ENCODE data around the gene BABAM2.
"Not testable (repeated sequence)": the region's sequence is repeated elsewhere in the genome, so short reads cannot be mapped to it uniquely, and the experiment has no call there.

Gene BABAM2

DNA sequence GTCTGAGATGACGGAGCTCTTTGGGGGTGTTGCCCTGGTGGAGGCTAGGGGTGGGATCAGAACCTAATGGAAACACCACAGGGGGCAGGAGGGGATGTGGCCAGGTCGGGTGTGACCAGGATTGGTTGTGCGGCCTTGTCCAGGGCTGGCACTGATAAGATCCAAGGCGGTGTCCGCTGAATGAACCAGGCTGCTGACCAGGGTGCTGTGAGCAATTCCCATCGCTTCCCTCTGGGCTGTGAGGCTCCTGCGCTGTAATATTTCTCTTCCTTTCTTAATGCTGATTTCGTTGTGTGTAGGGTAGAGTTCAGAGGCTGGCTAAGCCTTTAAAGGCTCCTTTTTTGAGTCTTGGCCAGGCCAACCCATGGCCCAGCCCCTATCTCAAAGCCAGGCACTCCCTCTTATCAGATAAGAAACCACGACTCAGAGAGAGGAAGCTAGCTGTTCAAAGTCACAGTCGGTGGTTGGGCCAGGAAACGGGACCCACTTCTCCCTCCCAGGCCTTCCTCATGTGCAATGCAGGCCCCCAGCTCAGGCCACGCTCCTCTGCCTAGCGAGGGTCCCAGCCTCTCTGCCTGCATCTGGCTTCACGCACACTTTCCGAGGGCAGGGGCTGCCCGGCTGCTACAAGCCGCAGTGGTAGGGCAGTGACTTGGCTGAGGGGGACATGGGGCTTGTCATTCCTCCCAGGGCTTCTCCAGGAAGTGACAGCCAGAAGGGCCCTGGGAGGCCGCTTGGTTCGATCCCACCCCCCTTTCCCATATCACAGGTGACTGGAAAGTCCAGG, 476.2 kb downstream of the BABAM2 start:
- peak; percentile 49 for DNase-seq (ENCODE audit: low read depth)
- TF ChIP-seq, protein P1, sequence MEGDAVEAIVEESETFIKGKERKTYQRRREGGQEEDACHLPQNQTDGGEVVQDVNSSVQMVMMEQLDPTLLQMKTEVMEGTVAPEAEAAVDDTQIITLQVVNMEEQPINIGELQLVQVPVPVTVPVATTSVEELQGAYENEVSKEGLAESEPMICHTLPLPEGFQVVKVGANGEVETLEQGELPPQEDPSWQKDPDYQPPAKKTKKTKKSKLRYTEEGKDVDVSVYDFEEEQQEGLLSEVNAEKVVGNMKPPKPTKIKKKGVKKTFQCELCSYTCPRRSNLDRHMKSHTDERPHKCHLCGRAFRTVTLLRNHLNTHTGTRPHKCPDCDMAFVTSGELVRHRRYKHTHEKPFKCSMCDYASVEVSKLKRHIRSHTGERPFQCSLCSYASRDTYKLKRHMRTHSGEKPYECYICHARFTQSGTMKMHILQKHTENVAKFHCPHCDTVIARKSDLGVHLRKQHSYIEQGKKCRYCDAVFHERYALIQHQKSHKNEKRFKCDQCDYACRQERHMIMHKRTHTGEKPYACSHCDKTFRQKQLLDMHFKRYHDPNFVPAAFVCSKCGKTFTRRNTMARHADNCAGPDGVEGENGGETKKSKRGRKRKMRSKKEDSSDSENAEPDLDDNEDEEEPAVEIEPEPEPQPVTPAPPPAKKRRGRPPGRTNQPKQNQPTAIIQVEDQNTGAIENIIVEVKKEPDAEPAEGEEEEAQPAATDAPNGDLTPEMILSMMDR (conservative IDR thresholded peaks at IDR 0.05; ENCODE audit: low read depth, low read length): no peak
- H3K4me3 ChIP-seq (ENCODE audit: low read depth, low read length): no peak overlapping the region

DNA sequence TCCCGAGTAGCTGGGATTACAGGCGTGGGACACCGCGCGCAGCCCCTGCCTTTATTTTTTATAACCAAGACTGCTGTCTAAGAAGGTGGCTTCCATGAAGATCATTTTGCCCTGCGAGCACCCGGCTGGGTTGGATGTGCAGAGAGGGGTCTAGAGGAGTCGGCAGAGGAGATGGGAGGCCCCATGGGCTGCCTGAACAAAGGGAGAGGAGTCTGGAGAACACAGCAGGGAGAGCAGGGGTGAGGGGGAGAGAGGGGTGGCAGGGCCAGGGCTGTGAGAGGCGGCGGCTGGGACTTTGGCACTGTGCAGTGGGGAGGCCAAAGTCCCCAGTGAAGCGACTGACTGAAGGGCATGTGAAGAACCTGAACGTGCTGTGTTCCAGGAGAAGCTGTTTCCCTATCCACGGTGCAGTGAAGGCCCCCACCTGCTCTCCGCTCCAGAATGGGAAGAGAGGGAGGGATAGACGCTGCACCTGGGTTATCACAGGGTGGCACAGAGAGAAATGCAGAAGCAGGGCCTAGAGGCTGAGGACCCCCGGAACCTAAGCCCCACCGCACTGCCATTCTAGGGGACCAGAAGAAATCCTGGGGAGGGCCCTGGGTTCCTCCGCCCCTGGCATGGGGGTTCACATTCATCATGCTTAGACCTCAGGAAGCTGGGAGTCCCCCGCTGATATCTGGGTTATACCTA, 477.3 kb downstream of the BABAM2 start:
- DNase-seq (ENCODE audit: low read depth): no peak
- TF ChIP-seq, protein P1 (conservative IDR thresholded peaks at IDR 0.05; ENCODE audit: low read depth, low read length): no peak
- no peak overlapping the region for H3K4me3 ChIP-seq (ENCODE audit: low read depth, low read length)

DNA sequence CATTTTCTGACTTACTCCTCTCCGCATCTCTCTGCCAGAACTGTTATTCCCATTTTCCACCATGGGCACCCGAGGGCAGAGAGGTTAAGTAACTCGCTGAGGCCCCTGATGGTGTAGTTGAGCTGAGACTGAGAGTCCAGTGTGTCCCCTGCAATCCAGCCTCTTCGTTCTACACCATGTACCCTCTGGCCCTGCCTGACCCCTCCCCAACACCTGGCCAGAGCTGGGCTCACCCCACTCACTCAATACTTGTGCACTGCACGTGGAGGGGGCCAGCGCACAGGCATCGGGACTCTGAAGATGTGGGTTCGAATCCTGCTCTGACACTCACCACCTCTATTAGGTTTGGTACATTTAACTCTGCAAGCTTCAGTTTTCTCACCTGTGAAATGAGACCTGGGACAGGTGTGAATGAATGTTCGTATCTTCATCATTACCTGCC, 477.8 kb downstream of the BABAM2 start:
- TF ChIP-seq, protein P1 (conservative IDR thresholded peaks at IDR 0.05; ENCODE audit: low read depth, low read length): no peak
- no peak for DNase-seq (ENCODE audit: low read depth)
- no peak overlapping the region for H3K4me3 ChIP-seq (ENCODE audit: low read depth, low read length)

DNA sequence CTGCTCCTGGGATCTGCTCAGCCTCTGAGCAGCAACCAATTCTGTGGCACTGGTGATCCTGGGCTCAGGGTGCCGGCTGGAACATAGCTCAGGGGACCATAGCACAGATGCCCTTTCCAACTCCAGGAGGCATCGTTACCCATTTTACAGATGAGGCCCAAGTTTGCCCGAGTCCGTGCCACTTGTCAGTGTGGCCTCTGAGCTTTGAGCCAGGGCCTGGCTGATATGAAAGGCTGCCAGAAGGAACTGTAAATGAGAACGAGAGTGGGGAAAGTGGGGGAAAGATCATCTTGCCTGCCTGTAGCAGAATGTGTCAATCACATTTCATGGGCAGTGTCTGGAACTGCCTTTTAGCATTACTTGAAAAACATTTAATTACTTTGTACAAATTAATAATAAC, 478.8 kb downstream of the BABAM2 start:
- DNase-seq (ENCODE audit: low read depth): no peak
- TF ChIP-seq, protein P1 (conservative IDR thresholded peaks at IDR 0.05; ENCODE audit: low read depth, low read length): no peak
- no peak overlapping the region for H3K4me3 ChIP-seq (ENCODE audit: low read depth, low read length)

DNA sequence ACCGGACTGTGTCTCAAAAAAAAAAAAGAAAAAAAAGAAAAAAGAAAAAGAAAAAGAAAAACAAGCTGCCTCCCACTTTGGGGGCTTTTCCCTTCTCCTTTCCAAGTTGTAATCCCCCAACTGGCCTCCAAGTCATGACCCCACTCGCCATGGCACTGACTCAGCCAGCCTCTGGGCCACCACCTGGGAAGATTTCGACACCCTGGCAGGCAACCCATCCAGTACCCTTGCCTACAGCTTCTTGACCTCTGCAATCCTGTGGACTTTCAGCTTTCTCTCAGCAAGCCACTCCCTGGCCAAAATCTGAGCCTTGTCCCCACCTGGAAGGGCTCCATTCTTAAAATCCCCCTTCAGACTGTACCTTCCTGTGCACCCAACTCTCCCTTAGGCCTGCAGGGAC, 479.8 kb downstream of the BABAM2 start:
- TF ChIP-seq, protein P1 (conservative IDR thresholded peaks at IDR 0.05; ENCODE audit: low read depth, low read length): no peak
- H3K4me3 ChIP-seq (ENCODE audit: low read depth, low read length): no peak overlapping the region
- no peak for DNase-seq (ENCODE audit: low read depth)

DNA sequence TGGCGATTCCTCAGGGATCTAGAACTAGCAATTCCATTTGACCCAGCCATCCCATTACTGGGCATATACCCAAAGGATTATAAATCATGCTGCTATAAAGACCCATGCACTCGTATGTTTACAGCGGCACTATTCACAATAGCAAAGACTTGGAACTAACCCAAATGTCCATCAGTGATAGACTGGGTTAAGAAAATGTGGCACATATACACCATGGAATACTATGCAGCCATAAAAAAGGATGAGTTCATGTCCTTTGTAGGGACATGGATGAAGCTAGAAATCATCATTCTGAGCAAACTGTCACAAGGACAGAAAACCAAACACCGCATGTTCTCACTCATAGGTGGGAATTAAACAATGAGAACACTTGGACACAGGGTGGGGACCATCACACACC, 481.2 kb downstream of the BABAM2 start:
- not testable (repeated sequence) for H3K4me3 ChIP-seq (ENCODE audit: low read depth, low read length); DNase-seq (ENCODE audit: low read depth)

DNA sequence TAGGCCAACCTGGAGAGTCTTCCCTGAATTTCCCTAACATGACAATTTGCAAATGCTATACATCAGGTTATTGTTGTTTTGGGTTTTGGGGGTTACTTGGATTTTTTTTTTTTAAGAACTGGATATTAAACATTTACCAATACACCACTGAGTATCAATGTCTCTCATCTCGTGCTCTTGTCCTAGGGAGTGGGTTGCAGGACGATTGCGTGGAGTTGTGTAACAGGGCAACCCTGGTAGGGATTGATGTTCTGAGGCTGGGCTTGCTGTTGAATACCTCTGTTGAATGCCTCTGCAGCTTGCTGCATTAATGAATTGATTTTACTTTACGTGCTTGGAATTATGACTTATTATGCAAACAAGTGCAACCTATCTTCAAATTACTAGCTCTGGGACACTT, 483.3 kb downstream of the BABAM2 start:
- H3K4me3 ChIP-seq (ENCODE audit: low read depth, low read length): no peak overlapping the region
- TF ChIP-seq, protein P1 (conservative IDR thresholded peaks at IDR 0.05; ENCODE audit: low read depth, low read length): no peak
- no peak for DNase-seq (ENCODE audit: low read depth)
